ENCODE measurements around the gene CALML4.
"Not testable (repeated sequence)": the region's sequence is repeated elsewhere in the genome, so short reads cannot be mapped to it uniquely, and the experiment has no call there.

The CALML4 gene

GRCh38 chr15:68224546-68225250 lies 19.6 kb upstream of the CALML4 start:
- no peak for FAIRE-seq

- no peak for FAIRE-seq
Observed at GRCh38 chr15:68224108-68224507, 19.0 kb upstream of the CALML4 start.

DNA sequence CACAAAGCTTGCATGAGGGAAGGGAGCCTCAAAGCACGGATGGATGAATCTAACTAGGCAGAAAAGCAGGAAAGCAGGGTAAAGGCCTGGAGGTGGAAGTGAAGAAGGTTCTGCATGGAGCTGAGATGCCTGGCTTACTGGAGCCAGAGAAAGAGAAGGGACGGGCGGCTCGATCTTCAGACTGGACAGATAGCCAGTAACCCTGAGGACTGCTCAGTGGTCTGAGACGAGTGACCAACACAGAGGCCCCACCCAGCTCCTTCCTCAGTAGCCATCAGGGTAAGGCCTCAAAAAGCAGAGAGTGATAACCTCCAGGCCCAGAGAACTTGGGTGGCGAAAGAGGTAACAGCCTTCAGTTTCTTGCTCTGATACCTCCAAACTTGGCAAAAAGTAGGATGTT lies 18.0 kb upstream of the CALML4 start:
- FAIRE-seq = no peak

GRCh38 chr15:68222432-68222743 lies 17.3 kb upstream of the CALML4 start:
- FAIRE-seq = not testable (repeated sequence)

- FAIRE-seq = not testable (repeated sequence)
Observed at GRCh38 chr15:68221530-68222431, 16.6 kb upstream of the CALML4 start.

GRCh38 chr15:68220967-68221366 lies 15.8 kb upstream of the CALML4 start:
- no peak for FAIRE-seq

DNA sequence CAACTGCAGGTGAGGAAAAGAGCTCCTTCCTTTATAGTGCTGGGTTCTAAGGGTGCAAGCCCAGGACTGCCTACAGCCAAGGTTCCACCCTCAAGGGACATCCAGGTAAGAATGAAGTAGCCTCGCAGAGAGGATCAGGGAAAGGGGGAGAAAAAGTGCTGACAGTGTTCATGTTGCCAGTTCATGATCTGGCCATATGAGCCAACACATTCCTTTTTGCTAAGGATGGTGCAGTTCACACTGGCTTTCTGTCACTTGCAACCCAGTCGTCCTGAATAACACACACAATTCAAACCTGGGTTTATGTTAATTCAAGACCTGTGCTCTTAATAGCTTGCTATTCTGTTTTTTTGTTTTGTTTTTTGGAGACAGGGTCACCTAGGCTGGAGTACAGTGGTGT lies 15.4 kb upstream of the CALML4 start:
- FAIRE-seq = no peak

- no peak for FAIRE-seq
Observed at GRCh38 chr15:68218847-68219798, 14.0 kb upstream of the CALML4 start.

DNA sequence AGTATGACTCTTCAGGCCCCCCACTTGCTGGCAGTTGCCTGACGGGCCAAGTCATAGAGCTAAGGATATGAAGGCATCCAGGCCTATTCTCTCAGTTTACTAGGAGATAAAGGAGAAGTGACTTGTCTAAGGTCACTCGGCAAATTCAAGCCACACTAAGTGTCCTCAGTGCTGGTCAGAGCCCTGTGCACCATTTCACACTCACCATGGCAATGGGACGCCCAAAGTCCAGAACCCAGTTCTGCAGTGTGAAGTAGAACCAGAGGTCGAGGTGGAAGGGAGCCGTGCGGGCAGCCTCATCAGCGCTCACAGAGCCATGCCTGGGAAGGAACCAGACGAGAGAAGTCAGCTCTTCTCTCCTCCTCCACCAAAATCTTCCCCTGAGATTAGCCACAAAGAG lies 13.2 kb upstream of the CALML4 start:
- FAIRE-seq = no peak

DNA sequence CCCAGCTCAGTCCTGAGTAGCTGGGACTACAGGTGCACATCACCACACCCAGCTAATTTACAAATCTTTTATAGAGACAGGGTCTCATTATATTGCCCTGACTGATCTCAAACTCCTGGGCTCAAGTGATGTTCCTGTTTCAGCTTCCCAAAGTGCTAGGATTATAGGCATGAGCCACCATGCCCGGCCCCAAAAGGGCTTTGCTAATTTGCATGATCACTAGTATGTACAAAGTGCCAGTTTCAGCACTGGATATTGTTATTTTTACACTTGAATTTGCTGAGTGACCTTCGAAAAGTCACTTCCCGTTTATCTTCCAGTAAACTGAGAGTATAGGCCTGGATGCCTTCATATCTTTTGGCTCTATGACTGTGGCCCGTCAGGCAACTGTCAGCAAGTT lies 12.2 kb upstream of the CALML4 start:
- no peak for FAIRE-seq

- no peak for FAIRE-seq
Observed at GRCh38 chr15:68214838-68215254, 9.7 kb upstream of the CALML4 start.

DNA sequence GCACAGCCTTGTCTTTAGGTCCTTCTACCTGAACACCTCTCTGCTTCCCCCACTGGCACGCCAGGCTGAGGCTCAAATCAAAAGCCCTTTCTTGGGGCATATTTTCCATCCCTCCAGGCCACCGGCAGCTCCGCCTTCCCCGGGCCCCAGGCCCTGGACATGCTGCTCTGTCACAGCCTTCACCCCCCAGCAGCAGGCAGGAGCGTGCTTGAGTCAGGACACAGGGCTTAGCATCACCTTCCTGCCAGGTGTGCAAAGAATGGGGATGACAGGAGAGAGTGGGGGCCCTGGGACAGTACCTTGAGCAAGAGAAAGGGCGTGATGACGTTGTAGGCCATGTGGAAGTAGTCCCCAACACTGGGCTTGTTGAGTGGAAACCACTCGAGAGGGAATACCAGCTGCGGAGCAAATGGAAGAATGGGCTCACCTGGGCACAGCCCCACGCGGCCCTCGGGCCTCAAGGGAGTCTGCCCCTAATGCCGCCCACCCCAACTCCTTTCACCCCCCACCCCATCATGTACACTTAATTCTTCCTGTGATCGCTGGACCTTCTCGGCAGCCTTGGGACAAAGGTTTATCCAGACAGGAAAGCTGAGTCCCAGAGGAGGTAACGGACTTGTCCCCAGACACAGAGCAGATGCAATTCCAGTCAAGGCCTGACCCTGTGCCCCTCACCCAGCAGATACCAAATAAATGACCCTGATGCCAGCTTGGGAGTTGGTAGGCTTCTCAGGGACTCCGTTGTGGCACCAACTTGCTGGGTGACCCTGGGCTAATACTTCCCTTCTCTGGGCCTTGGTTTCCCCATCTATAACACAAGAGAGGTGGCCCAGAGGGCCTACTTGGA lies 9.1 kb upstream of the CALML4 start:
- no peak for FAIRE-seq

- FAIRE-seq = not testable (repeated sequence)
Observed at GRCh38 chr15:68213491-68213845, 8.3 kb upstream of the CALML4 start.

GRCh38 chr15:68211656-68212320 lies 6.7 kb upstream of the CALML4 start:
- no peak for FAIRE-seq

GRCh38 chr15:68210821-68211655 lies 5.9 kb upstream of the CALML4 start:
- FAIRE-seq = no peak

- FAIRE-seq = no peak
Observed at GRCh38 chr15:68210409-68210756, 5.3 kb upstream of the CALML4 start.

- FAIRE-seq = no peak
Observed at GRCh38 chr15:68209735-68210408, 4.7 kb upstream of the CALML4 start.

GRCh38 chr15:68209272-68209671 lies 4.1 kb upstream of the CALML4 start:
- no peak for FAIRE-seq

DNA sequence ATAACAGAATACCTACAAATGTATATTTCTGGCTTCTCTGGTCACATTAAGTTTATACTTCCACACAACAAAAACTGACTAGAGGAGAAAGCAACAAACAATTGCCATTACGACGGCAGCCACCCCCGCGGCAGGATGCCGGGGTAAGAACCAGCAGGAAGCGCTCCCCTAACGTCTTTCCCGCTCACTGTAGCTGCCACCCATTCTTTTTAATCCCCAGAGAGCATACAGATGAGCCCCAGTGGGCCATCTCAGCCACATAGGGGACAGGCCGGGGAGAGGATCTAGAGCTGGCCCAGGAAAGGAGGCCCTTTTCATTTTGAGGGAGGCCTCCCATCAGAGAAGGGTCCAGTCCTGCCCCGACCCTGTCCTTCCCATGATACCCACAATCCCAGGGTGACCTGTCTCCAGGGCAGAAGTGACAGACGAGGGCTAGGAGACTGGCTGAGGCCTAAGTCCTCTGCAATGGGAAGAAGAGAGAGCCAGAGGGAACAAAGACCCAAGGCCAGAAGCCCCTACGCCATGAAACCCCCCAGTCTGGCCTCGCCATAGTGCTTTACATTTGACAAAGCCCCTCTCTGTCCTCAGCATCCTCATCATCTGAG lies 3.6 kb upstream of the CALML4 start:
- no peak for FAIRE-seq

DNA sequence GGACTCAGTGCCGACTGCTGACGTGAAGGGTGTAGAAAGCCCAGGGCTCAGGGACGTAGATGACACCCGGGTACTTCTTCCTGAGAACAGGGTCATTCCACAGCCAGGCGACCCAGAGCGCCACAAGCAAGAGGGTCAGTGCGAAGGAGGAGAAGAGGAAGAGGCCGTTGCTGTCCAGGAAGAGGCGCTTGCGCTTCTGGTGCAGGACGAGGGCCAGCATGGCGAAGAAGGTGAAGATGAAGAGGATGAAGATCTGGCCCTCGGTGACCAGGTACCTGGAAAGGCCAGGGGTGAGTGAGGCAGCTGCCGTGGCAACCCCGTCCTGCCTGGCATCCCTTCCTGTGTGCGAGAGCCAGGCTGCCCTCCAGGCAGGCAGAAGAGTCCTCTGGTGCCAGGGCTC lies 3.0 kb upstream of the CALML4 start:
- no peak for FAIRE-seq
